GM21360 (cell line): ENCODE measurements around the gene TOM1L1.

Experiments
- ATAC-seq: cut with Tn5 transposase; IDR thresholded peaks from one replicate; pipeline ENCODE4 v1.9.1; 2021; ENCODE audit warnings: mild to moderate bottlenecking, moderate library complexity; ENCODE audit not compliant: unreplicated experiment

Gene TOM1L1

GRCh38 chr17:54892360-54892759, 8.3 kb upstream of the TOM1L1 start:
- no peak for ATAC-seq

DNA sequence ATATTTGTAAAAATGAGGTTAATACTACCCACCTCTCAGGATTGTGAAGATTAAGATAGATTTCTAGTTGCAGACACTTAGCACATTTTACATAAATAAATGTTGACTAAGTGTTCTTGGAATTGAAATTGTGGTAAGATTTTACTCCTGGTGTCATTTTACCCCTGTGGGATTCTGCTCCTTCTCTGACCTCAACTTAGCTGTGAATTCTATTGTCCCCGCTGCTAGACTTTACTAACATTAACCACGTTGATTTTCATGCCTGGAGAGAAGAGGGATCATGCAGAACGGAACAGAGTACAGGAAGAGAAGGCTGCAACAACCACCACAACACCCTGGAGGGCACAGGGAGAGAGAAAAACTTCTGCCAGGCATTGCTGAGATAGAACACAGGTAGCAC, 2.1 kb upstream of the TOM1L1 start:
- ATAC-seq, result no peak

DNA sequence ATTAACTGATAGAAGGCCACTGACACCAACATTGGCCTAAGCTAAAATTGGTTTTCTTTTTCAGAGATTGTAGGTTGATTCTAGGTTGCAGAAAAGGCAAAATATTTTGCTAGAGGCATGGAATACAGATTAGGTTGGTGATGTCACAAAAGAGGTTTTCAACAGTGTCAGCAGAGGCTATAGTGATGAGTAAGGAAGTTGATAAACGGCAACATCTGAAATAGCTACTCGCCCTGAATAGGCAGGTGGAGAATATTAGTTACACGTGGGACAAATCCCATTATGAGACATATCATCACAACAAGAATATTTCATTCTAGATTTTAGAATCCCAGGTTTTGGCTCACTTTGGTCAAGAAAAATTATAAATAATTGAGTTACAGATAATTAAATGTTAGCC, 1.5 kb upstream of the TOM1L1 start:
- no peak for ATAC-seq

- ATAC-seq, result no peak
These were observed 763 bp upstream of the TOM1L1 start for GRCh38 chr17:54899721-54900456.

GRCh38 chr17:54901230-54901822, 674 bp downstream of the TOM1L1 start:
- no peak for ATAC-seq

DNA sequence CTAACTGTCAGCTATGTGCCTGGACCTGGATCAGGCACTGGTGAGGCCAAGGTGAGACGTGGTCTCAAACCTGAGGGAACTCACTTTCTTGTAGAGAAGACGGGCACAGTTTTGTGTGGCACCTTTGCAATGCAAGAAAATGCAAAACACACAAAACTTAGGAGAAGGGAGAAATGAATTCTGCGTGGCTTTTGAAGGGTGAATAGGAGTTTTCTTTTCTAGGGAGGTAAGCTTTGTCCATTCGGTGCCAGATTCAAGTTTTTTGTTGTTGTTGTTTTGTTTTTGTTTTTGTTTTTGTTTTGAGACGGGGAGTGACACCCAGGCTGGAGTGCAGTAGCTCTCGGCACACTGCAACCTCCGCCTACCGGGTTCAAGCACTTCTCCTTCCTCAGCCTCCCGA, 1.4 kb downstream of the TOM1L1 start:
- no peak for ATAC-seq

DNA sequence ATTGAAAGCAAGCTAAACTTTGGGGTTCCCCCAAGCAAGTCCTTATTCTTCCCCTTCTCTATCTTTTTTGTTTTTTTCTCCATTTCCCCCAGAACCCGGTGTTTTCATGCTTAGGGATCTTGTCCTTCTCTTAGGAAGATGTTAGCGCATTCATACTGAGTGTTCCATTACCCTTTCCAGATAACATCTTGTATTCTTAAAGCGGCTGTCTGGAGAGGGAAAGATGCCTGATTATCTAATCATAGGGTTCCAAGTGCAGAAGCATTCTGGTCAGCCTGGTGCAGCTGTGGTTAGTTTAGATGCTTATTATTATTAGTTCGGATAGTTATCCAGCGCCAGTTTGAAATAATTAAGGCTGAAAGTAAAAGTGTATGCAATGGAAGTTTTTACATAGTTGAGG, 2.0 kb downstream of the TOM1L1 start:
- ATAC-seq, result no peak

- no peak for ATAC-seq
These were observed 2.7 kb downstream of the TOM1L1 start for GRCh38 chr17:54903375-54903774.

- no peak for ATAC-seq
These were observed 6.0 kb downstream of the TOM1L1 start for GRCh38 chr17:54906683-54907082.

DNA sequence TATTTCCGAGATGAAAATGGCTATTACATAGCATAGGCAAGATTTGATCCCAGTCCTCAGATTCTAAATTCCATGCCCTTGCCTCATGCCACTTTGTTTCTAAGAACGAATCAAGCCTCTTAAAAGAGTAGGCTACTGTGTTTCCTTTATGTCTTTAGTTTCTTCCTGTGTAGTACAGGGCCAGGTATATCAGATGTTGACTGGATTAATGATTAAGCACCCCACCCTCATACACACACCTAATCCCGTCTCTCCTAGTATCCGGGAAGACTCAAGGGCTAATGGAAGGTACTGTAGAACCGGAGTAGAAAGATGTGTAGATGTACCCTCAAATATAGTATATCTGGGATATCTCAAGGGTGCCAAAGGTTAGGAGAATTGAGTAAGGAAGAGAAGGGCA, 6.7 kb downstream of the TOM1L1 start:
- no peak for ATAC-seq

DNA sequence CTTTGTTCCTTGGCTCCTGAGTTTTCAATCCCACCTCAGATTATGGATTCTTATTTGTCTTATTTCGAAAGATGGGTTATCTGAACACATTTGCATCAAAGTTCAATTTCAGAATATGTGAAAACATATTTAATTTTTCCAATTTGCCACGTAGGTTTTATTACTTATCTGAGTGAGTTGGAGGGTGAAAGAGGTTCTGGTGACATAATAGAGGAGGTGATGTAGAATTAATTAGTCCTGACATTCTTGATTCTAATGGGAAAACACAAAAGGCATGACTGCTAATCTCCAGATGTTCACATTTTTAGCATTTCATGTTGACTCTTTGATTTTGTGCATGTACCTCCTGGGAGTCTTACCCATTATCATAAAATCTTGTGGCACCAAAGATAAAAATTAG, 9.1 kb downstream of the TOM1L1 start:
- no peak for ATAC-seq

DNA sequence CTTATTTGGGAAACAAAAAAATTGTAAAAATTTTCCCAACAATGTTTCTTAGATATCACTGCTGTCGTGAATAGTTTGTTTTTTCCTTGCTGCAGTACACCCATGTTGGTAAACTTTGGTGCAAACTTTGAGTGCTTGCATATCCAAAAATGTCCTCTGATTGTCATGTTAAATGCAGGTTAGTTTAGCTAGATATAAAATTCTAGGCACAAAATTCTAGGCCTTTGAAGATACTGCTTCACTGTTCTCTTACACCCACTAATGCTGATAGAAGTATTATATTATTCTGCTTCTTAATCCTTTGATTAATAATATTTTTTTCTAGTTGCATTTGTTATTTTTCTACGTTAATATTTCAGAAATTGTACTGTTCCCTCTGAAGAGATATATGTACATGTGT, 16.1 kb downstream of the TOM1L1 start:
- ATAC-seq, result no peak

GRCh38 chr17:54919425-54919824, 18.8 kb downstream of the TOM1L1 start:
- ATAC-seq, result no peak

DNA sequence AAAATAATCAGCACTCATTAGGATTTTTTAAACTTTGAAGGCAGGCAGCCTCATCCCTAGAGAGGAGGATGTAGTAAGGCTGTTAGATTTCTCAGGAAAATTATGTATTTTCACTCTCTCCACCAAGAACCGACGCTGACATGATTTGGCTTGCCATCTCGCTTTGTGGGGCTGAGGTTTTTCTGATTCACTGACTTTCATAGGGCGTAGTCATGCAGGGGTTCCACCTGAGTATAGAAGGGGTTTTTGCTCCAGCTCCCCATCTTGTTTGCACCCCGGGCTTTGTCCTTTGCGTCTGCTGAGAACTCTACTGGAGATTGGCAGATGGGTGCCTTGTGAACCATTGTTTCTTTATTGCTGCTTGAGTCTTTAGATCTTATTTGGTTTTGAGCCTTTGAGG, 20.2 kb downstream of the TOM1L1 start:
- ATAC-seq, result no peak

- no peak for ATAC-seq
These were observed 23.8 kb downstream of the TOM1L1 start for GRCh38 chr17:54924405-54924804.

- ATAC-seq, result no peak
These were observed 26.9 kb downstream of the TOM1L1 start for GRCh38 chr17:54927525-54927924.

DNA sequence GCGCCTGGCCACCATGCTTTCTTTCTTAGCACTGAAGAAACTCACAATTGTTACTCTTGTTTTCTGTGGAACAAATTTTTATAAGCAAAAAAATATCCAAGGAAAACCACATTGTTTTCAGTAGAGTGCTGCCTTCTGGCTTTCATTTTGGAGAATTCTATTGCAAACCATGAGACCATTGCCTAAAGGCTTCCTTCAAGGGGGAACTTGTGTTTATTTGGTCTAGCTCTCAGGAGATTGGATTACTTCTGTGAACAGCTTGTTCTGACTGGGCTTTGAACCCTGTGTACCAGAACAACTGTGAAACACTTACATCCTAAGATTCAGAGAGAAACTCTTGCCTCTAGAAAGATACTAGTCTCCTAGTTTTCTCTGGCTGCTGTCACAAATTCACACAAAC, 32.1 kb downstream of the TOM1L1 start:
- ATAC-seq, result no peak

DNA sequence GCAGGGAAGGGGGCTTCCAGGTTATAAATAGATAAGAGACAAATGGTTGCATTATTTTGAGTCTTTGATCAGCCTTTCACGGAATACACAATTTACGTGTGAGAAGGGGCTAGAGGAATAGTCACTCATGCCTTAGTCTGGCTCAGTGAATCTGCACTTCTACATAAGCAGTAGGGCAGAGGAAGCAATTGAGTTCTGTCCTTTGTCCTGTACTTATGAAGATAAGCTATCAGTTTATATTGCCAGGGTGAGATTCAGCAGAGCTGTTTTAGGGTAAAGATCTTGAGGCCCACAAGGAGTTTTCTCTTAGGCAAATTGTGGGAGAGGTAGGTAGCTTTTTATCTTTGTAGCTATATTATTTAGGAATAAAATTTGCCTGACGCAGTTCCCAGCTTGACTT, 33.3 kb downstream of the TOM1L1 start:
- ATAC-seq, result no peak

GRCh38 chr17:54935471-54935870, 34.8 kb downstream of the TOM1L1 start:
- no peak for ATAC-seq

DNA sequence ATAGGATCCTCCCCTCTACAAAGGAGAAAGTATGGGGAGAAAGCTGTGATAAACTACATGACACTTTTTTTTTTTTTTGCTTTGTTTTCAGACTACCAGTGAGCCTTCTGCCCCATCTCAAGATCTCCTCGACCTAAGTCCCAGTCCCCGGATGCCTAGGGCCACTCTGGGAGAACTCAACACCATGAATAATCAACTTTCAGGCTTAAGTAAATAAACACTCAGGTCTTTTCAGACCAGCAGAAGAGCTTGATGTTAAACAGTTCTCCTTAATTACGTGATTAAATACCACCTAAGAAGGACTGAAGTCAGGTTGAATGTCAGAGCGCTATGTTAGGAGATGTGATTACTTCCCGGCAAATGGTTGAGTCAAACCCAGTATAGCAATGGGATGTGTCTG, 36.4 kb downstream of the TOM1L1 start:
- no peak for ATAC-seq

DNA sequence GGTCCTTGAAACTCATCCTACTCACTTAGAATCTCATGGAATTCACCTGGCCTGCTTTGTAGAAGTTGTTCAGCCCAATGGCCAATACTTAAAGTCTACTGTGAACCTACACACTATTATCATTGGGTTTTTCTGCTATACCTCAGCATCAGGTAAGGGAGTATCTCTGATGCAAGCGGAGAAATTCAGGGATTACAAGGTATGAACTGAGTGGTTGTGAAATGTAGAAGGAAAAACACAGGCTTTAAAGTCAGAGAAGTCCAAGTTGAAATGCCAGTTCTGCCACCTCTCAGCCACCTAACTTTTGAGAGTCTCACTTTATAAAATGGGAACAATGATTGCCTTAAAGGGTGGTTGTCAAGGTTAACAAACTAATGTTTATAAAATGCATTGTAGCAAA, 36.8 kb downstream of the TOM1L1 start:
- no peak for ATAC-seq

- ATAC-seq, result no peak
These were observed 40.6 kb downstream of the TOM1L1 start for GRCh38 chr17:54941285-54941684.

- no peak for ATAC-seq
These were observed 44.1 kb downstream of the TOM1L1 start for GRCh38 chr17:54944796-54945195.
